K562 (cell line): ENCODE results near the gene BRMS1. TPM values are rescaled to one million over a fixed set of nuclear protein-coding genes. Genes with fewer than 3 reads are reported as not detected.

Source experiments
- CHD7 ChIP-seq: fragments of 200-600 bp; sonication (generic); IDR thresholded peaks from one replicate; pipeline ENCODE4 v1.6.1; 2012; ENCODE audit warnings: mild to moderate bottlenecking, low read depth, low read length, inconsistent platforms
- CREB3 ChIP-seq: fragments of 450-650 bp; conservative IDR thresholded peaks from 2 replicates; pipeline ENCODE4 v1.6.1; 2016; ENCODE audit warnings: missing genetic modification characterization, low read depth, mild to moderate bottlenecking, missing compliant biosample characterization, moderate library complexity
- TOE1 ChIP-seq, 2 experiments: fragments of 450-650 bp in 1 of 2; sonication (generic) in 1 of 2; formaldehyde crosslinking in 1 of 2; IDR thresholded peaks; 2 replicates each; pipeline versions ENCODE4 v1.7.1 to v1.8.0; 2016 to 2022; ENCODE audit warnings: borderline replicate concordance in 2 of 2, mild to moderate bottlenecking in 2 of 2, antibody characterized with exemption in 1 of 2, inconsistent platforms in 1 of 2, low read depth in 1 of 2, missing genetic modification reagents in 1 of 2, moderate library complexity in 1 of 2
- ZNF780A ChIP-seq: fragments of 250-450 bp; sonication (Bioruptor Pico); IDR thresholded peaks from 2 replicates; pipeline ENCODE4 v1.5.0; 2021; ENCODE audit warnings: mild to moderate bottlenecking
- polyA plus RNA-seq, 8 experiments: library from polyadenylated mRNA; depleted of rRNA in 4 of 8; stranded (reverse) in 5 of 8; unstranded in 3 of 8; fragments of >200 nt; fragmentation: Nextera tagmentation in 2 of 8; fragmentation: Illumina TruSeq in 1 of 8; extraction: Ambion mirVana in 2 of 8; extraction: Trizol in 1 of 8; gene quantifications; 2 replicates each; pipeline versions ENCODE4 v1.2.1 to v1.2.3, GENCODE V29; 2011 to 2014; ENCODE audit warnings: inconsistent platforms in 1 of 8, missing spikeins in 1 of 8
- total RNA-seq, 7 experiments: library from RNA; depleted of rRNA in 6 of 7; stranded (reverse); fragments of >200 nt in 6 of 7; fragmentation: Illumina TruSeq in 2 of 7; extraction: Trizol in 2 of 7; gene quantifications; 2 replicates each; pipeline versions ENCODE4 v1.2.1 to v1.2.3, GENCODE V29; 2011 to 2021; ENCODE audit warnings: low replicate concordance in 1 of 7
- TF ChIP-seq, protein P1 (sequence below): sonication (generic); formaldehyde crosslinking; IDR thresholded peaks from 2 replicates; pipeline ENCODE4 v1.5.0; 2020; ENCODE audit warnings: missing genetic modification reagents
- TF ChIP-seq, protein P2 (sequence below): fragments of 250-450 bp; sonication (Bioruptor Pico); IDR thresholded peaks from 2 replicates; pipeline ENCODE4 v1.4.0; 2020; ENCODE audit warnings: mild to moderate bottlenecking, moderate library complexity

The BRMS1 gene
- total and polyA plus RNA-seq, 9 of the 15 experiments (the other 6 are each of a cell fraction or from before 2014, with no cell fraction given): 2.2 to 78.8 (median 33.4) TPM

GRCh38 chr11:66316849-66317251, 28.1 kb downstream of the BRMS1 start, which contains the start of gene CD248 (continued):
- TF ChIP-seq CHD7 (no peak), CREB3 (tag) (no peak), ZNF780A (CRISPR knock-in tag) (no peak), TOE1 (IDR thresholded peaks at IDR 0.05; ENCODE audit: borderline replicate concordance) (no peak), TOE1 (CRISPR knock-in tag; IDR thresholded peaks at IDR 0.05; ENCODE audit: borderline replicate concordance, low read depth) (no peak)
- TF ChIP-seq, protein P1, sequence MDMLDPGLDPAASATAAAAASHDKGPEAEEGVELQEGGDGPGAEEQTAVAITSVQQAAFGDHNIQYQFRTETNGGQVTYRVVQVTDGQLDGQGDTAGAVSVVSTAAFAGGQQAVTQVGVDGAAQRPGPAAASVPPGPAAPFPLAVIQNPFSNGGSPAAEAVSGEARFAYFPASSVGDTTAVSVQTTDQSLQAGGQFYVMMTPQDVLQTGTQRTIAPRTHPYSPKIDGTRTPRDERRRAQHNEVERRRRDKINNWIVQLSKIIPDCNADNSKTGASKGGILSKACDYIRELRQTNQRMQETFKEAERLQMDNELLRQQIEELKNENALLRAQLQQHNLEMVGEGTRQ (CRISPR knock-in tag): no peak
- TF ChIP-seq, protein P2, sequence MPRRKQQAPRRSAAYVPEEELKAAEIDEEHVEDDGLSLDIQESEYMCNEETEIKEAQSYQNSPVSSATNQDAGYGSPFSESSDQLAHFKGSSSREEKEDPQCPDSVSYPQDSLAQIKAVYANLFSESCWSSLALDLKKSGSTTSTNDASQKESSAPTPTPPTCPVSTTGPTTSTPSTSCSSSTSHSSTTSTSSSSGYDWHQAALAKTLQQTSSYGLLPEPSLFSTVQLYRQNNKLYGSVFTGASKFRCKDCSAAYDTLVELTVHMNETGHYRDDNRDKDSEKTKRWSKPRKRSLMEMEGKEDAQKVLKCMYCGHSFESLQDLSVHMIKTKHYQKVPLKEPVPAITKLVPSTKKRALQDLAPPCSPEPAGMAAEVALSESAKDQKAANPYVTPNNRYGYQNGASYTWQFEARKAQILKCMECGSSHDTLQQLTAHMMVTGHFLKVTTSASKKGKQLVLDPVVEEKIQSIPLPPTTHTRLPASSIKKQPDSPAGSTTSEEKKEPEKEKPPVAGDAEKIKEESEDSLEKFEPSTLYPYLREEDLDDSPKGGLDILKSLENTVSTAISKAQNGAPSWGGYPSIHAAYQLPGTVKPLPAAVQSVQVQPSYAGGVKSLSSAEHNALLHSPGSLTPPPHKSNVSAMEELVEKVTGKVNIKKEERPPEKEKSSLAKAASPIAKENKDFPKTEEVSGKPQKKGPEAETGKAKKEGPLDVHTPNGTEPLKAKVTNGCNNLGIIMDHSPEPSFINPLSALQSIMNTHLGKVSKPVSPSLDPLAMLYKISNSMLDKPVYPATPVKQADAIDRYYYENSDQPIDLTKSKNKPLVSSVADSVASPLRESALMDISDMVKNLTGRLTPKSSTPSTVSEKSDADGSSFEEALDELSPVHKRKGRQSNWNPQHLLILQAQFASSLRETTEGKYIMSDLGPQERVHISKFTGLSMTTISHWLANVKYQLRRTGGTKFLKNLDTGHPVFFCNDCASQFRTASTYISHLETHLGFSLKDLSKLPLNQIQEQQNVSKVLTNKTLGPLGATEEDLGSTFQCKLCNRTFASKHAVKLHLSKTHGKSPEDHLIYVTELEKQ (CRISPR knock-in tag): no peak
